Kidney glomerular epithelial cell (primary cell): ENCODE measurements around the gene PPFIA1.

Experiments used
- DNase-seq: peaks from one replicate; lab custom pipeline; 2025; lab: John Stamatoyannopoulos, UW

Gene PPFIA1

DNA sequence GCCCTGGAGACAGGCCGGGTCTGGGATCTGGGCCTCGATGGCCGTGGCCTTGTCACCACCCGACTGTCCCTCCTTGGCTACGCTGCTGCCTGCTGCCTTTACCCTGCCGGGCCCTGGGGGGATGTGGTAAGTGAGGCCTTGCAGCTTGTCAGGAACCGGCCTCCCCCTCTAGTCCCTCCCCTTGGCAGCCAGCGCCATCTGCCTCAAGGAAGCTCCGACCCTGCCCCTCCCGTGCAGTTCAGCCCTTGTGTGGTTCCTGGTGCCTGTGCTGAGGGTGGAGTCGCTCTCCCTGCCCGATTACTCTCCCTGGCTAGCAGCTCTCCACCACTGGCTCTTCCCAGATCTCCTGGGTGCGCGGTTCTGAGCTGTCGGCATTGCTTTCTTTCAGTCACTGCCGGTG lies 161.6 kb downstream of the PPFIA1 start:
- DNase-seq = no peak

DNA sequence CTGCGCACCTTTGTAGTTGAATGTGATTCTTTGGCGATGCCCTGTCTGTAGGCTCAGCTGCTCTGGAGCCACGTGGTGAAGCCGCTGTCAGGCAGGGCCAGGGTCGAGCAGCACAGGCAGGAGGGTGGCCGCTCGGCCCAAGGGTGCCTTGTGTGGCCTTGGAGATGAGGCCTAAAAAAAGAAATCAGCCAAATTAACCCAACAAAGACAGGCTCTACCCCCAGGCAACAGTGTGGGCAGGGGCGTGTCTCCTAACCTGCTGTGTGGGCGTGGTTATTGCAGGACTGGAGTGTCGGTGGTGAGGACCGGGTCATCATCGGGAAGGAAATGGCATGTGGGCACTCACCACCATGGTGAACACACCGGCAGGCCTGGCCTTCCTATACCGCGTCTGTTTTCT lies 162.1 kb downstream of the PPFIA1 start:
- DNase-seq = no peak

DNA sequence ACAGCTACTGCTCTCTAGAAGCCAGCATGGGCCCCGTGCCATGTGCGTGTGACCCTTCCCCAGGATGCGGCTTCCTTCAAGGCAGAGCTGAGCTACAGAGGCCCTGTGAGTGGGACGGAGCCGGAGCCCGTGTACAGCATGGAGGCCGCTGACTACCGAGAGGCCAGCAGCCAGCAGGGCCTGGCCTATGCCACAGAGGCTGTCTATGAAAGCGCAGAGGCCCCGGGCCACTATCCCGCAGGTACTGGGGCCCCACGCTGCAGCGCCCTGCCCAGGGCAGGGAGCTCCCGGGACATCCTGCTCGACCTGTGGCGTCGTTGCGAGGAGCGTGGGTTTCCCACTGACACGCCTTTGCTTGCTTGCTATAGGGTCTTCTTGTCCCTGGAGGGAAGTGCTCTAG lies 162.5 kb downstream of the PPFIA1 start:
- DNase-seq = no peak

DNA sequence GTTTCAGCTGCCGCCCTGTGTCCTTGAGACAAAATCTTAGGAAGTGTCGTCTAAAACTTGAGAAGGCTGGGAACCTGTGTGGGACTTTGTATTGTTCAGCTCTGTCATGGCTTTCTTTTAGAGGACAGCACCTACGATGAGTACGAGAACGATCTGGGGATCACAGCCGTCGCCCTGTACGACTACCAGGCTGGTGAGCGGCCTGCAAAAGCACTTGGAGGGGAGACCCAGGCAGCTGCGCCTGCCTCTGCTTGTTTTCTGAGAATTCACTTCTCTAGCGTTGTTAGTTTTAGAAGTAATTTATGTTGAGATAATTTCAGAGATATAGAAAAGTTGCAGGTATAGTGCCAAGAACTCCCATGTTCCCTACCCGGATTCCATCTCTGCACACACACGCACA lies 163.0 kb downstream of the PPFIA1 start:
- no peak for DNase-seq
